ENCODE results near the gene PSMD8.
"Not testable (repeated sequence)": the region's sequence is repeated elsewhere in the genome, so short reads cannot be mapped to it uniquely, and the experiment has no call there.

Gene PSMD8

DNA sequence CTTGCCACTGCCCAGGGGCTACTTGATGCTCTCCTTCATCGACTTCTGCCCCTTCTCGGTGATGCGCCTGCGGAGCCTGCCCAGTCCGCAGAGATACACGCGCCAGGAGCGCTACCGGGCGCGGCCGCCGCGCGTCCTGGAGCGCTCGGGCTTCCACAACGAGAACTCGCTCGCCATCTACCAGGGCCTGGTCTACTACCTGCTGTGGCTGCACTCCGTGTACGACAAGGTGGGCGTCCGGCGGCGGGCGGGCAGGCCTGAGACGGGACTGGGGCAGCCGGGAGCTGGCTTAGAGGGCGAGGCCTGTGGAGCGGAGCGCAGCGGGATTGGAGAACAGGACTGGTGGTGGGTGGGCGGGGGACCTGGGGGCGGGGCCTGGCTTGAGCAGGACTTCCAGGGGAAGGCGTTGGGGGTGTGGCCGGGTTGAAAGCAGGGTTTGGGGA lies 12.7 kb upstream of the PSMD8 start:
- H3K27me3 ChIP-seq (ENCODE audit: control insufficient read depth, insufficient read depth, low read length, poor library complexity, severe bottlenecking): peaks cover 43% of the 10 kb centered on the region
- H3K4me3 ChIP-seq (ENCODE audit: insufficient read depth, low read depth, low read length): peak overlapping the region; percentile 64
- H3K9me3 ChIP-seq (ENCODE audit: control insufficient read depth, low read length): no peaks in the 10 kb centered on the region
- WGBS, 2 experiments: 0 to 1% methylated on average over 37 of the region's 37 CpGs
- no peaks in the 10 kb centered on the region for H3K36me3 ChIP-seq (ENCODE audit: control insufficient read depth, insufficient read depth, low read length)
- no peaks in the 10 kb centered on the region for H3K4me1 ChIP-seq (ENCODE audit: control insufficient read depth, insufficient read depth, low read length)
- no peak overlapping the region for H3K27ac ChIP-seq (ENCODE audit: insufficient read depth, low read depth, low read length, poor library complexity, severe bottlenecking)

DNA sequence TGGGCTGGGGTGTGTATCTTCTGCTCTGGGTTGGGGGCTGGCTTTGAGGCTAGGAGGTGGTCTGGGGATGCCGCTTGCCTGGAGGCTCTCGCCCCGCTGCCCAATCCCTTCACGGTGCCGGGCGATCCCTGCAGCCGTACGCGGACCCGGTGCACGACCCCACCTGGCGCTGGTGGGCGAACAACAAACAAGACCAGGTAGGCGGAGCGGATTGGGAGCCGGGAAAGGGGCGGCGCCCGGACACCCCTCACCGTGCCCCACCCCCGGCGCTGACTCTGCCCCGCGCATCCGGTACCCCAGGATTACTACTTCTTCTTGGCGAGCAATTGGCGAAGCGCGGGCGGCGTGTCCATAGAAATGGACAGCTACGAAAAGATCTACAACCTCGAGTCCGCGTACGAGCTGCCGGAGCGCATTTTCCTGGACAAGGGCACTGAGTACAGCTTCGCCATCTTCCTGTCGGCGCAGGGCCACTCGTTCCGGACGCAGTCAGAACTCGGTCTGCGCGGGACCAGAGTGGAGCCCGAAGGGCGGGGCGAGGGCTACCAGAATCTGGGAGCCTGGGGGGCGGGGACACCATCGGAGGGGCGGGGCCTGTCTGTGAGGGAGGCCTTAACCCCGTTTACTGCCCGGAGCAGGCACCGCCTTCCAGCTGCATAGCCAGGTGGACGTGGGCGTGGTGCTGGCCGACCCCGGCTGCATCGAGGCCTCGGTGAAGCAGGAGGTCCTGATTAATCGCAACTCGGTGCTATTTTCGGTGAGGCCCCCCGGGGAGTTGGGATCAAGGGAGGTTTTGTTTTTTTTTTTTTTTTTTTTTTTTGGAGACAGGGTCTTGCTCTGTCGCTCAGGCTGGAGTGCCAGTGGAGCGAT lies 12.1 kb upstream of the PSMD8 start:
- Histone ChIP-seq H3K36me3 (ENCODE audit: control insufficient read depth, insufficient read depth, low read length) (no peaks in the 10 kb centered on the region), H3K27me3 (ENCODE audit: control insufficient read depth, insufficient read depth, low read length, poor library complexity, severe bottlenecking) (peaks cover 40% of the 10 kb centered on the region), H3K9me3 (ENCODE audit: control insufficient read depth, low read length) (no peaks in the 10 kb centered on the region), H3K27ac (ENCODE audit: insufficient read depth, low read depth, low read length, poor library complexity, severe bottlenecking) (peak overlapping the region; percentile 57), H3K4me1 (ENCODE audit: control insufficient read depth, insufficient read depth, low read length) (no peaks in the 10 kb centered on the region), H3K4me3 (ENCODE audit: insufficient read depth, low read depth, low read length) (peak overlapping the region; percentile 64)
- 2 to 3% methylated on average over 68 of the region's 68 CpGs for WGBS, 2 experiments

DNA sequence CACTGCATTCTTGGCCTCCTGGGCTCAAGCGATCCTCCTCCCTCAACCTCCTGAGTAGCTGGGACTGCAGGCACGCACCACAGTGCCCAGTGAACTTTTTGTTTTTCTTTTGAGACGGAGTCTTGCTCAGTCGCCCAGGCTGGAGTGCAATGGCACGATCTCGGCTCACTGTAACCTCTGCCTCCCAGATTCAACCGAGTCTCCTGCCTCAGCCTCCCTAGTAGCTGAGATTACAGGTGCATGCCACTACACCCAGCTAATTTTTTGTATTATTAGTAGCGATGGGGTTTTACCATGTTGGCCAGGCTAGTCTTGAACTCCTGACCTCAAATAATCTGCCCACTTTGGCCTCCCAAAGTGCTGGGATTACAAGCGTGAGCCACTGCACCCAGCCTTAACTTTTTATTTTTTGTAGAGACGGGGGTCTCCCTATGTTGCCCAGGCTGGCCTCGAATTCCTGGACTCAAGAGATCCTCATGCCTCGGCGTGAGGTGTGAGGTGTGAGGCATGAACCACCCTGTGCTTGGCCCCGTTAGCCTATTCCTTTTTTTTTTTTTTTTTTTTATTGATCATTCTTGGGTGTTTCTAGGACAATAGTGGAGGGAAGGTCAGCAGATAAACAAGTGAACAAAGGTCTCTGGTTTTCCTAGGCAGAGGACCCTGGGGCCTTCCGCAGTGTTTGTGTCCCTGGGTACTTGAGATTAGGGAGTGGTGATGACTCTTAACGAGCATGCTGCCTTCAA lies 11.3 kb upstream of the PSMD8 start:
- H3K36me3 ChIP-seq (ENCODE audit: control insufficient read depth, insufficient read depth, low read length); H3K27ac ChIP-seq (ENCODE audit: insufficient read depth, low read depth, low read length, poor library complexity, severe bottlenecking); H3K4me1 ChIP-seq (ENCODE audit: control insufficient read depth, insufficient read depth, low read length); H3K9me3 ChIP-seq (ENCODE audit: control insufficient read depth, low read length): not testable (repeated sequence)
- peaks cover 35% of the 10 kb centered on the region for H3K27me3 ChIP-seq (ENCODE audit: control insufficient read depth, insufficient read depth, low read length, poor library complexity, severe bottlenecking)
- peak overlapping the region; percentile 64 for H3K4me3 ChIP-seq (ENCODE audit: insufficient read depth, low read depth, low read length)
- WGBS, 2 experiments: 83 to 84% methylated on average over 13 to 14 of the region's 16 CpGs

DNA sequence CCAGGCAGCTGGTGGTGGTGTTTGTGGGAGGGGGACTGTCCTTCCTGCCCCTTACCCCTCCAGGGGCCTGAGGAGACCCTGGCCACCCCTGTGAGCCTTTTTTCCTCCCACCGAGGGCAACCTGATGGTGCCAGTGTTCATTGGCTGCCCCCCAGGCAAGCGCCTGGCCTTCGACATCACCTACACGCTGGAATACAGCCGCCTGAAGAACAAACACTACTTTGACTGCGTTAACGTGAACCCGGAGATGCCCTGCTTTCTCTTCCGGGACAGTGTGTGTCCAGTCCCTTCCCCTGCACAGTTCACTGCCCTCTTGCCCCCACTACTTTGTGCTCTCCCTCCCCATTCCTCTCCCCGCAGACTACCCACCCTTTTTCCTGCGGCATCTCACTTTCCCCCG lies 7.3 kb upstream of the PSMD8 start:
- Histone ChIP-seq H3K4me3 (ENCODE audit: insufficient read depth, low read depth, low read length) (no peak overlapping the region), H3K36me3 (ENCODE audit: control insufficient read depth, insufficient read depth, low read length) (no peaks in the 10 kb centered on the region), H3K27ac (ENCODE audit: insufficient read depth, low read depth, low read length, poor library complexity, severe bottlenecking) (no peak overlapping the region), H3K9me3 (ENCODE audit: control insufficient read depth, low read length) (no peaks in the 10 kb centered on the region), H3K27me3 (ENCODE audit: control insufficient read depth, insufficient read depth, low read length, poor library complexity, severe bottlenecking) (no peaks in the 10 kb centered on the region), H3K4me1 (ENCODE audit: control insufficient read depth, insufficient read depth, low read length) (peaks cover 9% of the 10 kb centered on the region)
- 93% methylated on average over 12 of the region's 12 CpGs for WGBS, 2 experiments

DNA sequence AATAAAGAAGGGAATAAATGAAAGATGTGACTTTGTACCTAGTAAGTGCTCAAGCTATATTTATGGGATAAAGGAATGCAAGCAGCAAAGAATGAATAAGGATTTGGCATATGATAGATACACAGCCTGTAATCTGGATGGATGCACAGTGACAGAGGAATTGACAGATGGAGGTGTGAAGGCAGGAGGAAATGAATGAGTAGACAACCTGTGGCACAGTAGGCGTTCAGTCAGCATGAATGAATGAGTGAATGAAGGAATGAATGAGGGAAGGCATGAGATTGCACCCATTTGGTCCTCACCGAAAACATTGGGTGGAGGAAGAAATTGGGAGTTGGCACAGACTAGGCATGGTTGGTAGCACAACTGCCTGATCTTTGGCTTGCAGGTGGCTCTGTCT lies 4.8 kb upstream of the PSMD8 start:
- no peak overlapping the region for H3K4me3 ChIP-seq (ENCODE audit: insufficient read depth, low read depth, low read length)
- 89 to 91% methylated on average over 2 of the region's 2 CpGs for whole genome bisulfite sequencing, 2 experiments
- H3K36me3 ChIP-seq (ENCODE audit: control insufficient read depth, insufficient read depth, low read length): no peaks in the 10 kb centered on the region
- H3K4me1 ChIP-seq (ENCODE audit: control insufficient read depth, insufficient read depth, low read length): peaks cover 9% of the 10 kb centered on the region
- H3K27ac ChIP-seq (ENCODE audit: insufficient read depth, low read depth, low read length, poor library complexity, severe bottlenecking): no peak overlapping the region
- no peaks in the 10 kb centered on the region for H3K27me3 ChIP-seq (ENCODE audit: control insufficient read depth, insufficient read depth, low read length, poor library complexity, severe bottlenecking)
- no peaks in the 10 kb centered on the region for H3K9me3 ChIP-seq (ENCODE audit: control insufficient read depth, low read length)

DNA sequence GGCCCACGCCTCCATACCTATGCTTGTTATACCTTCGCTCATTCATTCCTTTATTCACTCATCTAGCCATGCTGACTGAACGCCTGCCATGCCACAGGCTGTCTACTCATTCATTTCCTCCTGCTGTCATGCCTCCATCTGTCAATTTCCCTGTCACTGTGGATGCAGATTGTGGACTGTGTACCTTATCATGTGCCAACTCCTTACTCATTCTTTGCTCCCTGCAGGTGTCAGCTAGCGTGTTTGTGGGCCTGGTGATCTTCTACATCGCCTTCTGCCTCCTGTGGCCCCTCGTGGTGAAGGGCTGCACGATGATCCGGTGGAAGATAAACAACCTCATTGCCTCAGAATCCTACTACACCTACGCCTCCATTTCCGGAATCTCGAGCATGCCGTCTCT lies 4.1 kb upstream of the PSMD8 start:
- 82 to 85% methylated on average over 12 of the region's 12 CpGs for WGBS, 2 experiments
- H3K36me3 ChIP-seq (ENCODE audit: control insufficient read depth, insufficient read depth, low read length): no peaks in the 10 kb centered on the region
- H3K27ac ChIP-seq (ENCODE audit: insufficient read depth, low read depth, low read length, poor library complexity, severe bottlenecking): no peak overlapping the region
- H3K27me3 ChIP-seq (ENCODE audit: control insufficient read depth, insufficient read depth, low read length, poor library complexity, severe bottlenecking): no peaks in the 10 kb centered on the region
- H3K4me1 ChIP-seq (ENCODE audit: control insufficient read depth, insufficient read depth, low read length): peaks cover 10% of the 10 kb centered on the region
- H3K4me3 ChIP-seq (ENCODE audit: insufficient read depth, low read depth, low read length): no peak overlapping the region
- H3K9me3 ChIP-seq (ENCODE audit: control insufficient read depth, low read length): no peaks in the 10 kb centered on the region

DNA sequence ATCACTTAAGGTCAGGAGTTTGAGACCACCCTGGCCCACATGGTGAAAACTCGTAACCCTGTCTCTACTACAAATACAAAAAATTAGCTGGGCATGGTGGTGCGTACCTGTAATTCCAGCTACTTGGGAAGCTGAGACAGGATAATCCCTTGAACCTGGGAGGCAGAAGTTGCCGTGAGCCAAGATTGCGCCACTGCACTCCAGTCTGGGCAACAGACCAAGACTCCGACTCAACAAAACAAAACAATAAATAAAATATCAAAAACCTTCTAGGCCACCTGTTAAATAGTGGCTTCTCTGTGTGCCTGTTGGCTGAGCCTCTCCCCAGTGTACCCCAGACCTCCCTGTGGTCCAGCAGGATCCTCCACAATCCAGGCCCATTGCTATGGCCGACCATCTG lies 3.3 kb upstream of the PSMD8 start:
- Histone ChIP-seq H3K27ac (ENCODE audit: insufficient read depth, low read depth, low read length, poor library complexity, severe bottlenecking) (no peak overlapping the region), H3K27me3 (ENCODE audit: control insufficient read depth, insufficient read depth, low read length, poor library complexity, severe bottlenecking) (no peaks in the 10 kb centered on the region), H3K4me3 (ENCODE audit: insufficient read depth, low read depth, low read length) (no peak overlapping the region), H3K4me1 (ENCODE audit: control insufficient read depth, insufficient read depth, low read length) (peaks cover 16% of the 10 kb centered on the region), H3K36me3 (ENCODE audit: control insufficient read depth, insufficient read depth, low read length) (no peaks in the 10 kb centered on the region), H3K9me3 (ENCODE audit: control insufficient read depth, low read length) (no peaks in the 10 kb centered on the region)
- WGBS, 2 experiments: 91 to 93% methylated on average over 6 of the region's 6 CpGs

DNA sequence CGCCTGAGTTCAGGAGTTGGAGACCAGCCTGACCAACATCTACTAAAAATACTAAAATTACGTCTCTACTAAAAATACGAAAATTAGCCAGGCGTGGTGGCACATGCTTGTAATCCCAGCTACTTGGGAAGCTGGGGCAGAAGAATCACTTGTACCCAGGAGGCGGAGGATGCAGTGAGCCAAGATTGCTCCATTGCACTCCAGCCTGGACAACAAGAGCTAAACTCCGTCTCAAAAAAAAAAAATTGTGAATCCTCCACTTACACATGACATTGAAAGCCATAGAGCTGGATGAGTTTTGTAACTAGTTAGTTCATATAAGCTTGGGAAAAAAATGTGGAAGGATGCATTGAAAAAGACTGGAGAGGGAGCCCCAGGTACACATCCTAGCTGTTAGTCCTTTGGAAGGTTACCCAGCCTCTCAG lies 452 bp upstream of the PSMD8 start:
- Histone ChIP-seq H3K4me1 (ENCODE audit: control insufficient read depth, insufficient read depth, low read length) (peaks cover 8% of the 10 kb centered on the region), H3K27ac (ENCODE audit: insufficient read depth, low read depth, low read length, poor library complexity, severe bottlenecking) (no peak overlapping the region), H3K4me3 (ENCODE audit: insufficient read depth, low read depth, low read length) (peak overlapping the region; percentile 28), H3K9me3 (ENCODE audit: control insufficient read depth, low read length) (no peaks in the 10 kb centered on the region), H3K36me3 (ENCODE audit: control insufficient read depth, insufficient read depth, low read length) (peaks cover 1% of the 10 kb centered on the region), H3K27me3 (ENCODE audit: control insufficient read depth, insufficient read depth, low read length, poor library complexity, severe bottlenecking) (no peaks in the 10 kb centered on the region)
- 78 to 85% methylated on average over 6 of the region's 6 CpGs for WGBS, 2 experiments

DNA sequence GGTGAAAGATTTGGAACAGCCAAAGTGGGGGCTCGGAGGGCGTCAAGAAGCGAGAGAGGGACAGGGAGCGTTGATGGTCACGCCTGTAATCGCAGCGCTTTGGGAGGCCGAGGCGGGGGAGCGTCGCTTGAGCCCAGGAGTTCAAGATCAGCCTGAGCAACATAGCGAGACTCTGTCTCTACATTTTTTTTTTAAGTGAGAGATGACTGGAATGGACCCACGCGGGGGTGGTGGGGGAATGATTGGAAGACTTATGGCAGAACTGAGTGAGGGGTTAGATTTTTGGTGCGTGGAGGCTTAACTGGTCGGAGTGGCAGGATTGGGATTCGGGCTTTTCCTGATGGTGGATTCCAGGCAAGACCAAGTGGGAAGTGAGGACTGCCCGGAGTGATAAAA lies 725 bp downstream of the PSMD8 start:
- peaks cover 8% of the 10 kb centered on the region for H3K4me1 ChIP-seq (ENCODE audit: control insufficient read depth, insufficient read depth, low read length)
- H3K27ac ChIP-seq (ENCODE audit: insufficient read depth, low read depth, low read length, poor library complexity, severe bottlenecking): no peak overlapping the region
- H3K4me3 ChIP-seq (ENCODE audit: insufficient read depth, low read depth, low read length): peak overlapping the region; percentile 84
- no peaks in the 10 kb centered on the region for H3K9me3 ChIP-seq (ENCODE audit: control insufficient read depth, low read length)
- WGBS, 2 experiments: 1 to 3% methylated on average over 18 of the region's 18 CpGs
- H3K36me3 ChIP-seq (ENCODE audit: control insufficient read depth, insufficient read depth, low read length): peaks cover 9% of the 10 kb centered on the region
- H3K27me3 ChIP-seq (ENCODE audit: control insufficient read depth, insufficient read depth, low read length, poor library complexity, severe bottlenecking): no peaks in the 10 kb centered on the region

DNA sequence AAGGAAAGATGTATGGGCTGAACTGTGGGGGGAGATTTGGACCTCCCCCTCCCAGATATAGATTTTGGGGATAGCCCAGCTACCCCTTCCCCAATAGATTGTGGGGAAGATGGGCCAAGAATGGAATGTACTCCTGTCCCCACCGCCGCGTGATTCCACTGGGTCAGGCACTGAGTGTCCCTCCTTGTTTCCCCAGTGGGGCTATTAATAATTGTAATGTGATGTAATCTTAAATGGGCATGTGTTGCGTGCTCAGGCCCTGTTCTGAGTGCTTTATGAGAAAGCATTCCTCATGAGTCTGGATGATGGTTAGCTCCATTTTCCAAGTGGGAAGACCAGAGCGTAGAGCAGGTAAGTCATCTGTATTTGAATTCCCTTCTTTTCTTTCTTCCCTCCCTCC lies 1.4 kb downstream of the PSMD8 start:
- no peak overlapping the region for H3K27ac ChIP-seq (ENCODE audit: insufficient read depth, low read depth, low read length, poor library complexity, severe bottlenecking)
- no peaks in the 10 kb centered on the region for H3K9me3 ChIP-seq (ENCODE audit: control insufficient read depth, low read length)
- H3K4me1 ChIP-seq (ENCODE audit: control insufficient read depth, insufficient read depth, low read length): peaks cover 8% of the 10 kb centered on the region
- no peaks in the 10 kb centered on the region for H3K27me3 ChIP-seq (ENCODE audit: control insufficient read depth, insufficient read depth, low read length, poor library complexity, severe bottlenecking)
- H3K36me3 ChIP-seq (ENCODE audit: control insufficient read depth, insufficient read depth, low read length): peaks cover 9% of the 10 kb centered on the region
- 93 to 95% methylated on average over 5 of the region's 5 CpGs for WGBS, 2 experiments
- H3K4me3 ChIP-seq (ENCODE audit: insufficient read depth, low read depth, low read length): peak overlapping the region; percentile 84

Data from ectodermal cell (in vitro differentiated cells).